Kidney (tissue), 14 donors: ENCODE data around the gene GPC3. TPM values are rescaled to one million over a fixed set of nuclear protein-coding genes. Genes with fewer than 3 reads are reported as not detected.

Experiments used
- DNase-seq, 5 donors: peaks; one replicate each; pipeline ENCODE4 v3.0.0-alpha.2; 2013 to 2020
- FAIRE-seq: peaks from 2 replicates; lab custom pipeline; 2012; peaks lifted over from hg19 to GRCh38; lab: Jason Lieb, UNC
- H3K27ac ChIP-seq, 2 donors: one replicate each; pipeline ENCODE4 v1.7.0; 2013; ENCODE audit warnings: low read depth in 2 of 2, low read length in 2 of 2, inconsistent platforms in 1 of 2
- H3K27me3 ChIP-seq: one replicate; pipeline ENCODE4 v1.7.1; 2013; ENCODE audit warnings: low read length, inconsistent platforms; ENCODE audit not compliant: control insufficient read depth, insufficient read depth
- H3K36me3 ChIP-seq, 3 donors: one replicate each; pipeline versions ENCODE4 v1.7.0 to v1.7.1; 2013; ENCODE audit warnings: low read length in 3 of 3, control low read depth in 1 of 3, inconsistent platforms in 1 of 3; ENCODE audit not compliant: insufficient read depth in 3 of 3, control insufficient read depth in 2 of 3
- H3K4me1 ChIP-seq, 3 donors: one replicate each; pipeline versions ENCODE4 v1.7.0 to v1.7.1; 2013; ENCODE audit warnings: low read length in 3 of 3, inconsistent platforms in 1 of 3, low read depth in 1 of 3; ENCODE audit not compliant: control insufficient read depth in 2 of 3, insufficient read depth in 2 of 3
- H3K4me3 ChIP-seq, 3 donors: one replicate each; pipeline versions ENCODE4 v1.7.0 to v1.8.1; 2013; ENCODE audit warnings: low read length in 3 of 3, control low read depth in 1 of 3, inconsistent platforms in 1 of 3
- H3K9ac ChIP-seq, 3 donors: one replicate each; pipeline versions ENCODE4 v1.7.0 to v1.7.1; 2013; ENCODE audit warnings: low read length in 3 of 3, control low read depth in 1 of 3, inconsistent platforms in 1 of 3
- H3K9me3 ChIP-seq, 3 donors: one replicate each; pipeline versions ENCODE4 v1.7.0 to v1.7.1; 2013; ENCODE audit warnings: low read length in 3 of 3, control low read depth in 1 of 3, inconsistent platforms in 1 of 3; ENCODE audit not compliant: control insufficient read depth in 2 of 3, insufficient read depth in 1 of 3
- CTCF ChIP-seq: IDR thresholded peaks from 3 replicates; pipeline ENCODE4 v1.5.1; 2012; ENCODE audit warnings: mild to moderate bottlenecking, moderate library complexity, borderline replicate concordance; ENCODE audit not compliant: insufficient read depth; ENCODE audit errors: extremely low read depth
- intact Hi-C: fragments of 100-400 bp; cut with DNase I; formaldehyde crosslinking; loops from one replicate; pipeline ENCODE4 v1.11.1; 2022
- polyA plus RNA-seq: library from polyadenylated mRNA; stranded (reverse); fragments of 350-450 nt; fragmentation: Illumina TruSeq; extraction: RNeasy Lipid Tissue Mini Kit (QIAGEN cat#74804); gene quantifications from one replicate; pipeline ENCODE4 v1.2.3, GENCODE V29; 2014; ENCODE audit warnings: low read depth, low replicate concordance; ENCODE audit not compliant: insufficient read depth
- total RNA-seq: library from RNA; stranded (reverse); fragmentation: NEBNext Ultra II Directional; extraction: Animal tissue kit (Norgen Biotek cat#: 25700); gene quantifications from one replicate; pipeline ENCODE4 v1.2.1, GENCODE V29; 2021
- donor health status: control.
- donor health status: control.
- donor health status: control.
- donor health status: control.
- donor health status: control.
- donor health status: DM: yes; HTN: yes; CAD: no.
- donor health status: Normal renal cell carcinoma (clear cell type).

Gene GPC3
- total and polyA plus RNA-seq, 2 donors from 2014 or later: 43.0 to 52.5 TPM

- no peaks in the 10 kb centered on the region for H3K27me3 ChIP-seq
- FAIRE-seq: no peak
- no peak overlapping the region for H3K27ac ChIP-seq
- no peaks in the 10 kb centered on the region for H3K36me3 ChIP-seq
- no peaks in the 10 kb centered on the region for H3K9me3 ChIP-seq
- TF ChIP-seq CTCF: no peak
- H3K4me3 ChIP-seq: no peak overlapping the region
- H3K9ac ChIP-seq: no peak overlapping the region
- no peak for DNase-seq
- intact Hi-C loops: no loop called here
- H3K4me1 ChIP-seq: peaks cover 0 to 2% (median 2%) of the 10 kb centered on the region in 3 donors
These were observed 171.4 kb downstream of the GPC3 start for GRCh38 chrX:133813971-133814370.

GRCh38 chrX:133812402-133812801 lies 173.0 kb downstream of the GPC3 start:
- FAIRE-seq: no peak
- Histone ChIP-seq H3K27me3 (no peaks in the 10 kb centered on the region), H3K4me1 (peaks cover 0 to 2% (median 2%) of the 10 kb centered on the region in 3 donors), H3K9ac (no peak overlapping the region), H3K4me3 (no peak overlapping the region), H3K9me3 (no peaks in the 10 kb centered on the region), H3K36me3 (no peaks in the 10 kb centered on the region), H3K27ac (no peak overlapping the region)
- no peak for TF ChIP-seq CTCF
- no peak for DNase-seq
- intact Hi-C loops: no loop called here

GRCh38 chrX:133810925-133811324 lies 174.5 kb downstream of the GPC3 start:
- Histone ChIP-seq H3K36me3 (no peaks in the 10 kb centered on the region), H3K4me3 (no peak overlapping the region), H3K27me3 (no peaks in the 10 kb centered on the region), H3K9me3 (no peaks in the 10 kb centered on the region), H3K4me1 (peaks cover 0 to 2% (median 2%) of the 10 kb centered on the region in 3 donors), H3K27ac (no peak overlapping the region), H3K9ac (no peak overlapping the region)
- no peak for TF ChIP-seq CTCF
- intact Hi-C loops: no loop called here
- FAIRE-seq (no peak), DNase-seq (no peak)

- no peak for TF ChIP-seq CTCF
- H3K36me3 ChIP-seq: no peaks in the 10 kb centered on the region
- no peaks in the 10 kb centered on the region for H3K9me3 ChIP-seq
- no peaks in the 10 kb centered on the region for H3K27me3 ChIP-seq
- intact Hi-C loops: no loop called here
- DNase-seq (no peak), FAIRE-seq (no peak)
- no peak overlapping the region for H3K4me3 ChIP-seq
- no peak overlapping the region for H3K27ac ChIP-seq
- no peaks in the 10 kb centered on the region for H3K4me1 ChIP-seq
- no peak overlapping the region for H3K9ac ChIP-seq
These were observed 181.3 kb downstream of the GPC3 start for GRCh38 chrX:133804072-133804471.
